ENCODE results near the gene ARSH.
"Not testable (repeated sequence)": the region's sequence is repeated elsewhere in the genome, so short reads cannot be mapped to it uniquely, and the experiment has no call there.

ARSH gene, protein sequence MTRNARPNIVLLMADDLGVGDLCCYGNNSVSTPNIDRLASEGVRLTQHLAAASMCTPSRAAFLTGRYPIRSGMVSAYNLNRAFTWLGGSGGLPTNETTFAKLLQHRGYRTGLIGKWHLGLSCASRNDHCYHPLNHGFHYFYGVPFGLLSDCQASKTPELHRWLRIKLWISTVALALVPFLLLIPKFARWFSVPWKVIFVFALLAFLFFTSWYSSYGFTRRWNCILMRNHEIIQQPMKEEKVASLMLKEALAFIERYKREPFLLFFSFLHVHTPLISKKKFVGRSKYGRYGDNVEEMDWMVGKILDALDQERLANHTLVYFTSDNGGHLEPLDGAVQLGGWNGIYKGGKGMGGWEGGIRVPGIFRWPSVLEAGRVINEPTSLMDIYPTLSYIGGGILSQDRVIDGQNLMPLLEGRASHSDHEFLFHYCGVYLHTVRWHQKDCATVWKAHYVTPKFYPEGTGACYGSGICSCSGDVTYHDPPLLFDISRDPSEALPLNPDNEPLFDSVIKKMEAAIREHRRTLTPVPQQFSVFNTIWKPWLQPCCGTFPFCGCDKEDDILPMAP

DNA sequence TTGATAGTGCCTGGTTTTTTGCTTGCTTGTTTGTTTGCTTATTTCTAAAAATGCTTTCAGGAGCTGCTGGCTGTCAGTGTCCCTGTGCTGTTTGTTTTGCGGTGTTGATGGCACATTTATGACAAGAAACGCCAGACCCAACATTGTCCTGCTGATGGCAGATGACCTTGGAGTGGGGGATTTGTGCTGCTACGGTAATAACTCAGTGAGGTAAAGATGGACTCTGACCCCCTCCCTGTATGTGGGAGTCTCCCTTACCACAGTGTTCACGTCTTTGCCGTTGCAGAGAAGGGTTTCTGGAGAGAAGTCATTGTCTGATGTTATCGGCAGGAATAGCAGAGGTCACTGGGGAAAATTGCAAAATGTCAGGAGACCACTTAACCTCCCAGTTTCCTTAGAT lies at the start of gene ARSH:
ARSH (plus strand) TSS at position 52 of the 400 bp plus-strand sequence; CDS start at position 119, 67 bp downstream.
- no peak for DNase-seq (ENCODE audit: low read depth)

DNA sequence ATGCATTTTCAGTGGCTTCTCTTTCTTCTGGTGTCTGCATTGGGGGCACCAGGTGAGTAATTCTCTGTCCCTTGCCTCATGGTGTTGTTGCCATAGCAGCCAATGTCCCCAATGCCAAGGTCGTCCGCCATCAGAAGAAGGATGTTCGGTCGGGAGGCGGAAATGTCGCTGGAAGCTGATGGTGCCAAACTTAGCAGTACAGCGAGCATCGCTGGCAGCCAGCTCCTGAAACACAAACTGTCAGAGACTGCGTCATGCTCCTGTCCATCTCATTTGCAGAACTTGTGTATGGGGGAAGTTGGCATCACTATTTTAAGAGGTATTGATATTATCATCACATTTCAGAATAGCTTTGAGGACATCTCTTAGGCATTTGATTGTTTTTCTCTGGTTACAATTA lies 48.1 kb upstream of the ARSH start:
- DNase-seq (ENCODE audit: low read depth): no peak

DNA sequence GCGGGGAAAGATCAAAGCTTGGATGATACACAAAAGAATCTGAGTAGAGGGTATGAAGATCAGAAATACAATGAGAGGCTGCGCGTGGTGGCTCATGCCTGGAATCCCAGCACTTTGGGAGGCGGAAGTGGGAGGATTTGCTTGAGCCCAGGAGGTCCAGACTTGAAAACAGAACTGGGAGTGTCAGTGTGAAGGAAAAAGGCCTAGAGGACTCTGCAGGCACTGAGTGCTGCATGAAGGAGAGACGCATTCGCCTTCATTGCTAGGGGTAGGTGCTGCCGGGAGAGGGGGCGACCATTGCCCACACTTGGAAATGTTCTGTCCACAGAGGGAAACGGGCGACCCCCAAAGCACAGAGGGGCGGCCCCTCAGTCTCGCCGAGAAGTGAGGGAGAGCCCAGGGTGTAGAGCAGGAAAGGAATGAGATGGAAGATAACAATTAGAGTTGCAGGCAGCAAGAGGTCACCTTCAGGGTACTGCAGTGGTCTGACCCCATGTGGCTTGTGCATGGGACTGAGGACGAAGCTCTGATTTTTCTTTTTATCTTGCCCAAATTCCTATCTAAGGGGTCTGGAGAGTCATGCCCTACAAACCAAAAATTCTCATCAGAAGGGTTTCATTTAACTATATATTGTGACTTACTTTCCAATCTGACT lies 45.4 kb upstream of the ARSH start:
- DNase-seq (ENCODE audit: low read depth): no peak

DNA sequence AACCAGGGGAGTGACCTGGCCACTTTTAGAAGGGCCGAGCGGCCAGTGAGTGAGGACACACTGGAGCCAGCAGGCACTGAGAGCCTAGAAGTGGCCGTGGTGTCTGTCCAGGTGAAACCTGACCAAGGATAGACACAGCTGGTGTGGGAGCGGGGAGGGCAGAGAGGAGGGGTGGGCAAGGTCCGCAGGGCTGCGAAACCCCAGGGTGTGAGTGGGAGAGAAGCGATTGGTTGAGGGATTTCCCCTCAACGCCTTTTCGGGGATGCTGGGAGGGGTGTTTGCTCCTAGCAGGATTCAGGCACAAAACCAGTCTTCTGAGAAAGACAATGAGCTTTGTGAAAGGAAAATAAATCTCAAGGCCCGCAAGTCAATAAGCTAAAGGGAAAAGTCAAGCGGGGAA lies 44.0 kb upstream of the ARSH start:
- DNase-seq (ENCODE audit: low read depth): no peak

DNA sequence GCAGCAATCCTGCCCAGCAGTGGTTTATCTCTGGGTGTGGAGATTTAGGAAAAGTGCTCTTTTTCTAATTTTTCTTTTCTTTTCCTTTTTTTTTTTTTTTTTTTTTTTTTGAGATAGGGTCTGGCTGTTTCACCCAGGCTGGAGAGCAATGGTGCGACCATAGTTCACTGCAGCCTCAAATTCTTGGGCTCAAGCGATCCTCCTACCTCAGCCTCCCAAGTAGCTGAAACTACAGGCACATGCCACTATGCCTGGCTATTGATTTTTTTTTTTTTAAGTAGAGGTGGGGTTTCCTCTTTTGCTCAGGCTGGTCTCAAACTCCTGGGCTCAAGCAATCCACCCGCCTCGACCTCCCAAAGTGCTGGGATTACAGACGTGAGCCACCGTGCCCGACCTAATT lies 42.9 kb upstream of the ARSH start:
- DNase-seq (ENCODE audit: low read depth): not testable (repeated sequence)

DNA sequence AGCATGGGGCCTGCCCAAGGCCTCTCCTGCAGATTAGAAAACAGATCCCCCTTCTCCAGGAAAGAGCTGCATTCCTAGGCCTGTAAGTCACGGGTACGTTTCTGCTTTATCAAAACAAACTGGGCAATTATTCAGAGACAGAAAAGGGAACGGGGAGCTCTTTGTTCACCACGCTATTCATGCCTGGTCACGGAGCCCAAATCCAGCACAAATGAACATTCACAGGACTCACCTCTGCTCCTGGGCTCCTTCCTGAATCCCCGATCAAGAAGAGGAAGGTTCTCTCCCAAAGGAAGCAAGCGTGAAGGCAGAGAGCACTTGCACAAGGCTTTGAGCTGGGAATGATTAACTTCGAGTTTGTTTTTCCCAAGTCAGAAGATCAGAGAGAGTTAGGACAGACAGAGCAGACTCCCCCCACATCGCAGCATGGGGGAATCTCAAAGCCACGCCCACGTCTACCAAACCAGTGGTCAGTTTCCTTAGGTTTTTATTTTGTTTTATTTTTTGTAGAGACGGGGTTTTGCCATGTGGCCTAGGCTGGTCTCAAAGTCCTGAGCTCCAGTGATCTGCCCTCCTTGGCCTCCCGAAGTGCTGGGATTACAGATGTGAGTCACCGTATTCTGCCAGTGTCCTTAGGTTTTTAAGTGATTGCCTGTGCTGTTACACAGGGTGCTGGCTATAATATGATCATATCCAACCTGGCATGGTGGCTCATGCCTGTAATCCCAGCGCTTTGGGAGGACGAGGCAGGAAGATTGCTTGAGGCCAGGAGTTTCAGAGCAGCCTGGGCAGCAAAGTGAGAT lies 42.2 kb upstream of the ARSH start:
- DNase-seq (ENCODE audit: low read depth): not testable (repeated sequence)

DNA sequence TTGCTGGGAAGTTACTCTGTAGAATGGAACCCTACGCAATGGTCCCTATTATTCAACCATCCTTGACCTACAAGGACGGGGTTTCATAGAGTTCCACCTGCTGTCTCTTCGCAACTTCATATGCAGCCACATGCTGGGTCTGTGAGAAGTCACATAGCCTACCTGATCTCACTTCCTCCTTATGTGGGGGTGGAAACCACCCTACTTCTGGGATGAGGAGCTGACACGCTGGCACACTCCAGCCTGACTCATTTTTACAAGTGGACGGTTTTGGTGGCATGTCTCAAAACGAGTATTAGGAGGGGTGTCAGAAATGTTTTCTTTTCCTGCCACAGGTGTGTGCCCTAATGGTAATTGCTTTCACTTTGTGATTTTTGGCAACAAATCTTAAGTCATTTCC lies 40.4 kb upstream of the ARSH start:
- no peak for DNase-seq (ENCODE audit: low read depth)

DNA sequence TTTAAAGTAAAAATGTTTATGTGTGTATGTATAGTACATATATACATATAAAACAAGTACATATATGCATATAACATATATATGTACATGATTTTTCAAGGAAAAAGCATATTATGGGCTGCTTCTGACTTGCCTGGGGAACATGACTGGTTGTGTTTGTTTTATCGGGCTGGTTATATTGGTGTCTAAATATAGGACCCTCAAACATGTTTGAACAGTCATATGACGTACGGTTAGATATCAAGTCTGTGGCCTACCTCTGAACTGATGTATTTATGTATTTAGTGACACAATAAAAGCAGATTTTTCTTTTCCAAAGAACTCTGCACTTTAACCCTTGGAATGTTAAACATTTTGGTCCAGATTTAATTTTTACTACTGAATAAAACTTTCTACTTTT lies 39.3 kb upstream of the ARSH start:
- DNase-seq (ENCODE audit: low read depth): no peak

DNA sequence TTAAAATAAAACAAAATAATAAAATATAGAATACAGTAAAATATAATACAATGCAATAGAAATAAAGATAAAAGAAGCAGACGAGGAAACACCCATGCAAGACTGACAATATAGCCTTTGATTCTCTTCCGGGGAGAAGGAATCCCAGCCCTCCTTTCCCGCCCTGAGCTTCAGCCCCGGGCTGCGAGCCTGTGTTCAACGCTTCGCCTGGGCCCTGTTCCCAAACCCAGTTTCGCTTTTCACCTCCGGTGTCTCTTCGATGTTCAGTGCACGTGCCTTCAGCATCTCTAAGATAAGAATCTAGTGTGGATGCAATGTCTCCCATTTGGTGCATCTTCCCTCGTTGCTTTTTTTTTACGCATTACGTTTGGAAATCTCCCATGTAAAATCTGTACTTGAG lies 38.8 kb upstream of the ARSH start:
- no peak for DNase-seq (ENCODE audit: low read depth)

DNA sequence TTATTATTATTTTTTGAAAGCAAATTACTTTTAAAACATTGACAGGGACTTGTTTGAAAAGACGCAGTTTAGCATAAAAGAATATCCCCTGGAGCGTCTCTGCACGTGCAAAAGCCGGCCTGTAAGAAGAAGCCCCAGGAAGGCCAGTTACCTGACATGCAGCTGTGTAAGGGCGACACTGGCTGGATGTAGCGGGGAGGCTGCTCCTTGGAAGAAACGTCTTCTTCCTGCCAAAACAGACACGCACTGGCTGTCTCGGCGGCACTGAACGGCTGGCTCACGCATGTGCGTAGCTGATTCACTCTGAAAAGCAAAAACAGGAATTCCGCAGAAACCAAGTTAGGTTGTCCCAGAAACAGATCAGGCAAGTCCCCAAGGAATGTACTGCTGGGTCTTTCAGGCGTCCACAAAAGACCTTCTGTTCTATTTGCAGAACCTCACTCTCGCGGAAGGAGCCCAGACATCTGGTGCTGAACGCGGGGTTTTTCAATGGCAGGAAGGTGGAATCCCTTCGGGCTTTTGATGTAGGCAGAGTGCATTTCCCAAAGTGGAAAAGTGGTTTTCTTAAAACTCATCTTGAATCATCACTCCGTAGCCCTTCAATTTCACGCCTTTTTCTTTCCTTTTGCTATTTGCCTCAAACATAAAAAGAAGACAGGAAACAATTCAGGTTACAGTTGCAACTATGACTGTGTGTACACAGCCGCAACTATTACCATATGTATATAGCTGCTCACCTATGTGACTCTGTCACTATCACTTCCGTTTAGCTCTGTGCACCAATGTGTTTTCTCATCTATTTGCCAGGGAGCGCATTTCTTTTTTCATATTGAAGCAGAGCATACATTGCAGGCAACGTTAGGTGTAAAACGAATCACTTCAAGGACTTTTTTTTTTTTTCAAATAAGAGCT lies 38.1 kb upstream of the ARSH start:
- DNase-seq (ENCODE audit: low read depth): no peak

DNA sequence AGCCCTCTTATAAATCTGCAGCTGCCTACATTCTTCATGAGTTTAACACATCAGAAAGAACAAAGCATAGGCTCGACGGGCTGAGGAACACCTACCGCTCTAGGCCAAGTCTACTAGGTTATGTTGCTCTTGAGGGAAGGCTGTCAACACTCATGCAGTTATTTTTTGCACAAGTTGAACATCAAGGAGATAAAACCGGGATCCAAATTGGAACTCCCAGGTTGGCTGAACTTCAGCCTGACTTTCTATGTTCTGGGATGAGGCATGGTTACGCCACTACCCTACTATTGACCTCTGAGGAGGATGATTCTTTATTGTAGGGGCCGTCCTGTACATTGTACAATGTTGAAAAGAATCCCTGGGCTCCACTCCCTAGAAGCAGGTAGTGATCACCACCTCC lies 37.3 kb upstream of the ARSH start:
- no peak for DNase-seq (ENCODE audit: low read depth)

DNA sequence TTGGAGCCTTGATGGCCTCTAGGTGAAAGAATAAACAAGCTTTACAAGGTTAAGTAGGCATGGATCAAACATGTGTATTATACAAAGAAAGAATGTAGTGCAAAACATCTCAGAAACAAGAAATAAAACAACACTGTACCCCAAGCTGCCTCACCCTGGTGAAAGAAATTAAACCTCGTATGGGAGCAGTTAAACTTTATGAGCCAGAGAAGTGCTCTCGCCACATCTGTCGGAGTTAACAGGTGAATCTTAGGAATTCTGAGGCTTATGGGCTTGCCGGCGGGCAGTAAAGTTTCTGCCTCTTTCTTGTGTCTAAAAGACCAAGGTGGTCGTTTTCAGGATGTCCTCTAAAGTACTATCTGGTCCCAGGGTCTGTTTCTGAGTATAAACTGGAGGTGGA lies 34.0 kb upstream of the ARSH start:
- no peak for DNase-seq (ENCODE audit: low read depth)

DNA sequence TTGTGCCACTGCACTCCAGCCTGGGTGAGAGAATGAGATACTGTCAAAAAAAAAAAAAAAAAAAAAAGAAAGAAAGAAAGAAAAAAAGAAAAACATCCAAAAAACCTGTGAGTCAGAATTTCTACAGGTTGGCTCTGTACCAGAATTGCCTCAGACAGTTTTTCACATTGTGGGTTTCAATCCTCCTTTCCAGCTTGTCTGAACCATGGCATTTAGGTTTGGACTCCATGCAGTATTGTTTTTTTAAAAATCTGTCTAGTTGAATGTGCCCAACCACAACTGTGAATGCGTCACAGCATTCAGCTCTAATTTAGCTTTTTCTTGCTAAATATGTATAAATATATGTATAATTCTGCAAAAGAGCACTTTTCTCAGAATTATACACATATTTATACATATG lies 31.4 kb upstream of the ARSH start:
- DNase-seq (ENCODE audit: low read depth): no peak

DNA sequence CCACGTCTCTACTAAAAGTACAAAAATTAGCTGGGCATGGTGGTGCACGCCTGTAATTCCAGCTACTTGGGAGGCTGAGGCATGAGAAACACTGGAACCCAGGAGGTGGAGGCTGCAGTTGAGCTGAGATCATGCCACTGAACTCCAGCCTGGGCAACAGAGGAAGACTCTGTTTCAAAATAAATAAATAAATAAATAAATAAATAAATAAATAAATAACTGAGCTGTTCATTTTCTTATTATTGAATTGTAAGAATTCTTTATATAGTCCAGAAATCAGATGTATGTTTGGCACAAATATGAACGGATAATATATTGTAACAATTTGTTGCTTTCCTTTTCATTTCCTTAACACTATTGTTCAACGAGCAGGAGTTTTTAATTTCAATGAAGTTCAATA lies 27.7 kb upstream of the ARSH start:
- not testable (repeated sequence) for DNase-seq (ENCODE audit: low read depth)

DNA sequence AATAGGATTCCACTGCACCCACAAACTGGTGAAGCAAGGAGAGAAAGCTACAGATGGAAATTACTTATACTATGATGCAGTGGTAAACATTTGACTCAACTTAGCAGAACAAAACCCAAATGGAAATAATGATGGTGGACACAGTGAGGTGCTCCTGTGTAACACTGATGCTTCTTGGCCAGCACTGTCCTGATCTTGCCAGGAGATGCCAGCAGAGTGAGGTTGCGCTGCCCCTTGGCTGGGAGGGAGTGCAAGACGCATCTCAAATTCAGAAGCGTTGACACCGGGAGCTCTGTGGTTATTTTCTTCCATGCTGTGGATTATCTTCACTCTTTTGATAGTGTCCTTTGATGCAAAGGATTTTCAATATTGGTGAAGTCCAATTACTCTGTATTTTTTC lies 22.0 kb upstream of the ARSH start:
- no peak for DNase-seq (ENCODE audit: low read depth)

DNA sequence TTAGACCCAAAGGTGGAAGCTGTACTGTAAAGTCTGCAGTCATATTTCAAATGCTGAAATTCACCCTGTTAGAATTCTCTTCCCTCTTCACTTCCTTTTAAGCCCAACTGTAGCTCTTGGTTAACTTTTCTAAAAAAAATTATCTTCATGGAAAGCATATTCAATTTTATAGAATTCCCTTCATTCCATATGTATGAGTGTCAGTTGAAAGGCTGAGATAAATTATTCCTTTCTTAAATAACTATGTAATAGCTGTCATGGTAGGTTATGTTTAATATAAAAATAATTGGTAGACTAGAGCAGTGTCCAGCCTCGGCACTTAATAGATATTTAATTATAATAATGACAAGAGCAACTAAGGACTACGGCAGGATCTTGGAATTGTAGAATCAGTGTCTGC lies 16.8 kb upstream of the ARSH start:
- DNase-seq (ENCODE audit: low read depth): no peak

DNA sequence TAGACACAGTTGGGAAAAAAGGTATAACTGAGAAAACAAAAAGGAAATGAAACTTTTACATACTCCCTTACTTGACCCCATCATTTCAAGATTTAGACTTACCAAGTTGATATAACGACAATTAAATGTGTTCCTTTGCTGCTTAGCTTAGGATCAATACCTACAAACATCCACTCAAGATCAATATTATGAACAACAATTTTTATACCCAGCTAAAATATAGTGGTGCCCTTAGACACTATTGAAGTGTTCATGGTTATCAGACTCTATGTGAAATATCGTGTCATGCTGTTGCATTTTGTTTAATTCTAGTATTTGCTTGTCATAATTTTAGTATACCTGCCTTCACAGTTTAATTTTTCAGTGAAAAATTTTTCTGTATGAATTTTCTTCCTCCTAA lies 4.2 kb downstream of the ARSH start:
- DNase-seq (ENCODE audit: low read depth): no peak

DNA sequence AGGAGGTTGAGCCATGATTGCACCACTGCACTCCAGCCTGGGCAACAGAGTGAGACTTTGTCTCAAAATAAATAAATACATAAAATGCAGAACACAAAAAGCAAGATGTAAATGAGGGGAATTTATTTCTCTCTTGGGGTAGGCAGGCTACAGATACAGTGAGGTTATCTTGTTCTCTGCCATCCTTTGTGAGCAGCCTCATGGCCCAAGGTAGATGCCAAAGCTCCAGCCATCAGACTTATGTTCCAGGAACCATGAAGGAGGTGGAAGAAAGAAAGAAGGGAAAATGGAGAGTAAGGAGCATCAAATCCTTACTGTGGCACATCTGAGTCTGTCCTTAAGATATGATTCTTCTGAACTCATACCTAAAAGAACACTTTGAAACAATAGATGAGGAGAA lies 11.1 kb downstream of the ARSH start:
- DNase-seq (ENCODE audit: low read depth): no peak

DNA sequence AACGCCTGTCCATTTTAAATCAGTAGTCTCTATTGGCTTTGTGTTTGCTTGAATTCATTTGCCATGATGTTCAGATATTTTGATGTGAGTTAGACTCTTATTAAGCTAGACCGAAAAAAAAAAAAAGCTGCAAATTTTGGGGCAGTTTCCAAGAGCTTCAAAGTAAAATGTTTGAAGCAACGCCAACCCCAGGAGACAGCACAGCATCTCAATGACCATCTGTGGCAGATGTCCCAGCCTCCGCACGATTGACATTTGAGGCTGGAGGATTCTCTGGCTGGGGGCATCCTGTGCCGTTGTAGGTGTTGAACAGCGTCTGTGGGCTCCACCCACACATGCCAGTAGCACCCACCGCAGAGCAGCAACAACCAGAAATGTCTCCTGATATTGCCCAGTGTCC lies 17.8 kb downstream of the ARSH start:
- no peak for DNase-seq (ENCODE audit: low read depth)

DNA sequence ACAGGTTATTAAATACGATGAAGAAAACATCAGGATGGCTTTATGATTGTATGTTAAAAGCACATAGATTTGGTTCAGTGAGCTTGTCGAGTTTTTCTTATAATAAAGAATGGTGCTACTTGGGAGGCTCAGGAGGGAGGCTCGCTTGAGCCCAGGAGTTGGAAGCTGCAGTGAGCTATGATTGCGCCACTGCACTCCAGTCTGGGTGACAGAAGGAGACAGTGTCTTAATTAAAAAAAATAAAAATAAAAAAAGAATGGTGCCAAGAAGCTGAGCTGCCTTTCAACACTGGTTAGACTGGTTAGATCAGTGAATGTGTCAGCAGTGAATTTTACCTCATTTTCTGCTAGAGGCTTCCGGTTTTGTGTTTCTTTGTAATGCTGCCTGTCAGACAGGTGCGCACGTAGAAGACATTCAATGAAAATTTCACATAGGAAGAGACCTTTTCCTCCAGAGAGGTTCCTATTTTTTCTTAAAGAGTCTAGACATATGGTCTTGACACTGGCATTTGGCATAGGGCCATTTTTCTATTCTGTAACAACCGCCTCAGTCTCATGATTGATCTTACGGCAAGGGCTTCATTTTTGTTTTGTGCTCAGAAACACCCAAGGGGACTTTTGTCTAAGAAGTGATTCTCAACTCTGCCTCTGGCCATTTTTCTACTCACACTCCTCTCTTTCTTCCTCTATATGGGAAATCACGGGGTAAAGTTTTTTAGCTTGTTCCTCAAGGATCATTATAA lies 19.9 kb downstream of the ARSH start:
- DNase-seq (ENCODE audit: low read depth): no peak

DNA sequence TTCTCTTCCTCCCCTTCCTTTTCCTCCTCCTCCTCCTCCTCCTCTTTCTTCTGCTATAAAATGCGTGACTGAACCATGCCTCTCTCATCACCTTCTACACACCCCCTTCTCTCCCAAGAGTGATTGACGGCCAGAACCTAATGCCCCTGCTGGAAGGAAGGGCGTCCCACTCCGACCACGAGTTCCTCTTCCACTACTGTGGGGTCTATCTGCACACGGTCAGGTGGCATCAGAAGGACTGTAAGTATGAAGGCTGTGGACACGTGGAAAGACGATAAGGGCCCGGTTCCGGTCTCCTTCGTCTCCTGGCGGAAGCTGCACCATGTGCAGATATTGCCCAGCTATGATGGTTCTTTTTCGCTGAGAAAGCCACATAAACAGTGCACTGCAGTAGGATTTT lies 22.8 kb downstream of the ARSH start:
- DNase-seq (ENCODE audit: low read depth): no peak
